Fibroblast of villous mesenchyme (primary cell): ENCODE data around the gene FAT2. TPM values are rescaled to one million over a fixed set of nuclear protein-coding genes. Genes with fewer than 3 reads are reported as not detected.
"Not testable (repeated sequence)": the region's sequence is repeated elsewhere in the genome, so short reads cannot be mapped to it uniquely, and the experiment has no call there.

Experiments used
- DNase-seq: peaks from one replicate; pipeline ENCODE4 v3.0.0-alpha.2; 2010; ENCODE audit warnings: low read depth
- H3K4me3 ChIP-seq: 2 replicates; pipeline ENCODE4 v1.5.1; 2011; ENCODE audit warnings: low read depth, mild to moderate bottlenecking, low read length
- CTCF ChIP-seq: IDR thresholded peaks from 2 replicates; pipeline ENCODE4 v1.5.1; 2012; ENCODE audit warnings: low read depth, mild to moderate bottlenecking, low read length; ENCODE audit not compliant: insufficient read depth
- total RNA-seq: library from RNA; depleted of rRNA; stranded (reverse); fragments of >200 nt; gene quantifications from 2 replicates; pipeline ENCODE4 v1.2.3, GENCODE V29; 2012

FAT2 gene
- total RNA-seq, 1 donor, result under 0.01 TPM

- no peak for TF ChIP-seq CTCF
- H3K4me3 ChIP-seq, result no peak overlapping the region
- no peak for DNase-seq
Observed at GRCh38 chr5:151584057-151584937, 6.8 kb downstream of the FAT2 start.

DNA sequence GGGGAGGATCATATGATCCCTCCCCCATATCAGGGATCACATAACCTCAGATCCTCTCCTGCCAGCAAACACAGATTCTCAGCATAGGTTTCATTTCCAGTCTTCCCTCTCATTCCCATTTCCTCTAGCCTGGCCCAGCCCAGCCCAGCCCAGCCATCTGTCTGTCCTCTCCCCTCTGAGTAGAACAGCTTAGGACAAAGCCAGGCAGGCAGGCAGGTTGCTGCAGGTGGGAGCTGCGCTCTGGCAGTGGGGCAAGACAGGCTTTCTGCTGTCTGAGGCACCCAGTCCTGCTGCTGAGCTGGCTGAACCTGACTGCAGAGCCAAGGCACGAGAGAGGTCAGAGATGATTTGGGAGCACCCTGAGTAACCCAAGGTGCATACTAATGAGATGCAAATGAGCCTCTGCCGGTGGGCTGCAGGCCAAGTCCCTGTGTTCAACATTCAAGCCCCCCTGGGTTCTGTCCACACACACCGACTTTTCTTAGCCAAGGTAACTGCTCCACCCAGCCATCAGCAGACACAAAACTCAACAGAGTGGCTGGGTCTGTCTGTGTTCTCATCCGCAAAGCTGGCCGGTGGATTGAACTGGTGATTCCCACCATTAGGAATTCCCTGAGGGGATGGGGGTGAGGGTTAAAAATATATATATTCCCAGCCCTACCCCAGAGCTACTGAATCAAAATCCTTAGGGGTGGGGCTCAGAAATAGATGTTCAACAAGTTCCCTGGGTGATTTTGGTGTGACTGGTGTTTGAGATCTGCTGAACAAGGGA lies 9.1 kb downstream of the FAT2 start:
- no peak for DNase-seq
- H3K4me3 ChIP-seq, result no peak overlapping the region
- no peak for TF ChIP-seq CTCF

GRCh38 chr5:151581347-151581746 lies 9.8 kb downstream of the FAT2 start:
- no peak overlapping the region for H3K4me3 ChIP-seq
- no peak for DNase-seq
- no peak for TF ChIP-seq CTCF

DNA sequence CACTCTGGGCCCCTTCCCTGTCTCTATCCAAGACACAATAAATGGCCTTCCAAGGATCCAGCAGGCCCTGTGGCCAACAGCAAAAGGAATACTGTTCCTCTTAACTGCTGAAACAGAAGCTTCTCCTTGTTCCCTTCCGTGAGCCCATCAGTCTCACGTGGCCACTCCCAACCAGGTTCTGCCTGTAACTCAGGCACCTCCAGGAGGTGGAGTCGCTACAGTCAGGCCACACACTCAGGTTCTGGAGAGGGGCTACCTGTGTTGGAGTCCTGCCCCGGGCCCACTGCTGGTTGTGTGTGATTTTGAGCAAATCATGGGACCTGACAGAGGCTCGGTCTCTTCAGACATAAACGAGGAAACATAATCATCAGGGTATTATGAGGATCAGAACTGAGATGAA lies 10.3 kb downstream of the FAT2 start:
- no peak overlapping the region for H3K4me3 ChIP-seq
- TF ChIP-seq CTCF, result no peak
- no peak for DNase-seq

DNA sequence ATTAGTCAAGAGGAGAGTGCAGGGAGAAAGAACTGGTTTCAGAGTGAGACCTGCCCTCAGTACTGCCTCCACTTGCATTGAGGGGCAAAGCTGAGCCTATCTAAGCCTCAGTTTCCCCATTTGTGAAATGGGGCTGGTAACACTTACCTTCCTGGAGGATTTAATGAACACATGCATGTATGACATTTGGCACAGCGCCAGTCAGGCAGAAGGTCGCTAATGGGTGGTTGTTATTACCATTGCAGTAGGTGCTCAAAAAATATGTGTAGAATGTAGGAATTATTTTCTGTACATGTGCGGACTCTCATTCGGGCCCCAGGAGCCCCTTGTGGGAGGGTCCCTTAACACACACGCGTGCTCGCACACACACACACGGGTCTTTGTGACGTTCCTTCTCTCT lies 10.9 kb downstream of the FAT2 start:
- DNase-seq, result no peak
- no peak overlapping the region for H3K4me3 ChIP-seq
- no peak for TF ChIP-seq CTCF

GRCh38 chr5:151579146-151579545 lies 12.0 kb downstream of the FAT2 start:
- not testable (repeated sequence) for H3K4me3 ChIP-seq, DNase-seq

GRCh38 chr5:151578326-151579025 lies 12.7 kb downstream of the FAT2 start:
- no peak for TF ChIP-seq CTCF
- DNase-seq, result no peak
- H3K4me3 ChIP-seq, result no peak overlapping the region
